Endothelial cell (in vitro differentiated cells): ENCODE data around the gene RAD51AP2. TPM values are rescaled to one million over a fixed set of nuclear protein-coding genes. Genes with fewer than 3 reads are reported as not detected.

Experiments
- DNase-seq: peaks from one replicate; pipeline ENCODE4 v3.0.0; 2021; ENCODE audit warnings: low spot score
- H3K27ac Mint-ChIP-seq: one replicate; pipeline ENCODE4 v1.8.0; 2021; ENCODE audit warnings: mixed read lengths, inconsistent platforms; ENCODE audit not compliant: unreplicated experiment
- H3K27me3 Mint-ChIP-seq: one replicate; pipeline ENCODE4 v1.8.0; 2021; ENCODE audit warnings: mild to moderate bottlenecking, moderate library complexity, mixed read lengths, inconsistent platforms; ENCODE audit not compliant: unreplicated experiment
- H3K36me3 Mint-ChIP-seq: one replicate; pipeline ENCODE4 v1.8.0; 2021; ENCODE audit warnings: mild to moderate bottlenecking, low read depth, mixed read lengths, inconsistent platforms; ENCODE audit not compliant: unreplicated experiment
- H3K4me1 Mint-ChIP-seq: one replicate; pipeline ENCODE4 v1.8.0; 2021; ENCODE audit warnings: mild to moderate bottlenecking, mixed read lengths, inconsistent platforms; ENCODE audit not compliant: unreplicated experiment
- H3K4me3 Mint-ChIP-seq: one replicate; pipeline ENCODE4 v1.8.0; 2021; ENCODE audit warnings: mild to moderate bottlenecking, mixed read lengths, inconsistent platforms; ENCODE audit not compliant: unreplicated experiment
- H3K9me3 Mint-ChIP-seq: one replicate; pipeline ENCODE4 v1.8.0; 2021; ENCODE audit warnings: mixed read lengths, inconsistent platforms; ENCODE audit not compliant: unreplicated experiment
- total RNA-seq: library from RNA; stranded (reverse); fragmentation: NEBNext Ultra II Directional; extraction: Animal tissue kit (Norgen Biotek cat#: 25700); gene quantifications from one replicate; pipeline ENCODE4 v1.2.1, GENCODE V29; 2021; ENCODE audit not compliant: unreplicated experiment
- TF ChIP-seq, protein P1 (sequence below): fragments of 200-600 bp; sonication (generic); IDR thresholded peaks from one replicate; pipeline ENCODE4 v1.5.0; 2021; ENCODE audit warnings: antibody characterized with exemption; ENCODE audit not compliant: unreplicated experiment

RAD51AP2 gene
- total RNA-seq, 1 donor from 2014 or later: 0.44 TPM

DNA sequence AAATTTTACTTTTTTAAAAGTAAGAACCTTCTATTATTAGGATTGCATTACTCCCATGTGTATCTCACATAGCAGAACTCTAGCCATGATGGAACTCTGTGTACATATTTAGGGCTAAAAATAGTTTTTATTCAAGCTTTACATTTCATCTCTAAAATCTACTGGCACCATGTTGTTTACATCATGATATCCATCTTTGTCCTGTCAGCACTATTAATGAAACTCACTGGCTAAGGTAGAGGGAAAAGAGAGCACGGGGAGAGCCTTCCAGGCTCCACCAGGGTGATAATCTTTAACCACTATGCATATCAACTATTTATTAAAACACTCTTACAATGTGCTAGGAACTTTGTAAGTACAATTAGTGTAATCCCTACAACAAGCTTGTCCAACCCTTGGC lies 34.7 kb downstream of the RAD51AP2 start:
- Mint-ChIP-seq H3K36me3 (no peaks in the 10 kb centered on the region), H3K27ac (no peak overlapping the region), H3K27me3 (no peaks in the 10 kb centered on the region), H3K4me1 (no peaks in the 10 kb centered on the region), H3K9me3 (no peaks in the 10 kb centered on the region), H3K4me3 (no peak overlapping the region)
- TF ChIP-seq, protein P1, sequence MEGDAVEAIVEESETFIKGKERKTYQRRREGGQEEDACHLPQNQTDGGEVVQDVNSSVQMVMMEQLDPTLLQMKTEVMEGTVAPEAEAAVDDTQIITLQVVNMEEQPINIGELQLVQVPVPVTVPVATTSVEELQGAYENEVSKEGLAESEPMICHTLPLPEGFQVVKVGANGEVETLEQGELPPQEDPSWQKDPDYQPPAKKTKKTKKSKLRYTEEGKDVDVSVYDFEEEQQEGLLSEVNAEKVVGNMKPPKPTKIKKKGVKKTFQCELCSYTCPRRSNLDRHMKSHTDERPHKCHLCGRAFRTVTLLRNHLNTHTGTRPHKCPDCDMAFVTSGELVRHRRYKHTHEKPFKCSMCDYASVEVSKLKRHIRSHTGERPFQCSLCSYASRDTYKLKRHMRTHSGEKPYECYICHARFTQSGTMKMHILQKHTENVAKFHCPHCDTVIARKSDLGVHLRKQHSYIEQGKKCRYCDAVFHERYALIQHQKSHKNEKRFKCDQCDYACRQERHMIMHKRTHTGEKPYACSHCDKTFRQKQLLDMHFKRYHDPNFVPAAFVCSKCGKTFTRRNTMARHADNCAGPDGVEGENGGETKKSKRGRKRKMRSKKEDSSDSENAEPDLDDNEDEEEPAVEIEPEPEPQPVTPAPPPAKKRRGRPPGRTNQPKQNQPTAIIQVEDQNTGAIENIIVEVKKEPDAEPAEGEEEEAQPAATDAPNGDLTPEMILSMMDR: no peak
- DNase-seq: no peak

DNA sequence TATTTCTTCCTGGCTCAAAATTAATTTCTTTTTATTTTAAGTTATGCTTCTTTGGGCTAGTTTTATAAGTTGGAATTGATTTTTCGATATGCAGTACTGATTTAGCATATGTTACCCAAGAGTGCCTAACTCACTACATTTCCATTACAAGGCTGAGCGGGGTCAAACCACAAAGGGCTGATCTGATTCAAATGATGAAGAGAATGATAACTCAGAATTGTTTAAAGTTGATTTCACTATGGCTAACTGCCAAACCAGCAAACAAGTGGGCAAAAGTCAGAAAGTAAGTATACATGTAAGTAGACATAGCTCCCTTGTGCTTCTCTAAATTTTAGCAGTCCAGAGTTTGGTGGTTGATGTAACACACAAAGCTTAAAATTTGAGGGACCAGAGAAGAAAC lies 35.6 kb downstream of the RAD51AP2 start:
- H3K27me3 Mint-ChIP-seq: no peaks in the 10 kb centered on the region
- no peak overlapping the region for H3K27ac Mint-ChIP-seq
- no peak overlapping the region for H3K4me3 Mint-ChIP-seq
- H3K9me3 Mint-ChIP-seq: no peaks in the 10 kb centered on the region
- H3K4me1 Mint-ChIP-seq: no peaks in the 10 kb centered on the region
- no peak for DNase-seq
- no peaks in the 10 kb centered on the region for H3K36me3 Mint-ChIP-seq
- TF ChIP-seq, protein P1: no peak

DNA sequence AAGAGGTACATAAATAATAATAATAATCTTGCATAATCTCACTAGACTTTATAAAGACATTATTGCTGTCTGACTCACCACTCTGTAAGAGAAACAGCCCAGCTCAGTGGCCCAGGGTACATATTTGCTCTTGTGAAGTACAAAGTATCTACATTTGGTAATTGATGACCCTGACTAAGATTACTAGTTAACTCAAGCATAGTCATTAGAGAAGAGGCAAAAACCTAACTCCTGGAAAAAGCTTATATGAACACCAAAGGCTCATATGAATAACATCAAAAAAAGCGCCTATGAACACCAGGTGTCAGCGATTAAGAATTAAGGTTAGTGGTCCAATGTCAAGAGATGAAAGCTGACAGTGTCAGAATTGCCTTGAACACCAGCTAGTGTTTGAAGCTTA lies 38.4 kb downstream of the RAD51AP2 start:
- Mint-ChIP-seq H3K27ac (no peak overlapping the region), H3K9me3 (no peaks in the 10 kb centered on the region), H3K4me3 (no peak overlapping the region), H3K36me3 (no peaks in the 10 kb centered on the region), H3K4me1 (no peaks in the 10 kb centered on the region), H3K27me3 (peaks cover 2% of the 10 kb centered on the region)
- TF ChIP-seq, protein P1: no peak
- DNase-seq: no peak

DNA sequence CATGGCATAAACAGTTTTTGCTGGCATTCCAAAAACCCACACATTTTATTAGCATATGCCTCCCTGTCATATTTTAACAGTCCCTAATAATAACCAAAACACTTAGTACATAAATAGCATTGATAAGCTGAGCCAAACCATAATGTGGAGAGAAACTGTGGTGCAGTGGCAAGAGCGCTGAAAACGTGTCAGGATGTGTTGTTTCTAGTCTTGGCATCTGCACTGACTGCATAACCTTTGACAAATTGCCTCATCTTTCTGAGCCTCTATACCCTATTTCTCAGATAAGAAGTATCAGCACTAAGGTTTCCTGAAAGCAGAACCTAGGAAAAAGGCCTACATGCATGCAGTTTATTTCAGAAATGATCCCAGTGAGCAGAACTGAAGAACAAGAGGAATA lies 41.4 kb downstream of the RAD51AP2 start:
- DNase-seq: no peak
- Mint-ChIP-seq H3K9me3 (no peaks in the 10 kb centered on the region), H3K27ac (no peak overlapping the region), H3K4me1 (no peaks in the 10 kb centered on the region), H3K36me3 (no peaks in the 10 kb centered on the region), H3K27me3 (peaks cover 2% of the 10 kb centered on the region), H3K4me3 (no peak overlapping the region)
- TF ChIP-seq, protein P1: no peak

DNA sequence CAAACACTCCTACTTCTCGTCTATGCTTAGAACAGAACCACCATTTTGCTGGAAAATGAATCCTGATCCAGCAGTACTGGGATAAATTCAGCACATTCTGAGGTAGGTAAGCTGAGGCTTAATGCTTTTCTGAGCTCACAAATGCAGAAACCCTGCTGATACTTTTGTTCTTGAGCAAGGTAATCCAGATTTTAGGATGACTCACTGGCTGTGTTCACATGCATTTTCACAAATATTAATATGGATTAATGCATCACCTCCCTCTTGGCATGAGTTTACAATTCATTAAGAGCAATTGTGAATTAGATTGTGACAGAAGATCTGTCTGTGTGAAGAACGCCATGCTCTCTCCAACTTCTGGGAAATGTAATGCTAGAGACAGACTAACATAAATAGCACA lies 42.2 kb downstream of the RAD51AP2 start:
- no peaks in the 10 kb centered on the region for H3K36me3 Mint-ChIP-seq
- H3K27ac Mint-ChIP-seq: no peak overlapping the region
- no peaks in the 10 kb centered on the region for H3K9me3 Mint-ChIP-seq
- peaks cover 2% of the 10 kb centered on the region for H3K27me3 Mint-ChIP-seq
- TF ChIP-seq, protein P1: no peak
- no peaks in the 10 kb centered on the region for H3K4me1 Mint-ChIP-seq
- no peak for DNase-seq
- H3K4me3 Mint-ChIP-seq: no peak overlapping the region
